ENCODE measurements around the gene UGT1A6. TPM values are rescaled to one million over a fixed set of nuclear protein-coding genes. Genes with fewer than 3 reads are reported as not detected.

The UGT1A6 gene
- total RNA-seq, 1 experiment from 2014 or later: not detected

DNA sequence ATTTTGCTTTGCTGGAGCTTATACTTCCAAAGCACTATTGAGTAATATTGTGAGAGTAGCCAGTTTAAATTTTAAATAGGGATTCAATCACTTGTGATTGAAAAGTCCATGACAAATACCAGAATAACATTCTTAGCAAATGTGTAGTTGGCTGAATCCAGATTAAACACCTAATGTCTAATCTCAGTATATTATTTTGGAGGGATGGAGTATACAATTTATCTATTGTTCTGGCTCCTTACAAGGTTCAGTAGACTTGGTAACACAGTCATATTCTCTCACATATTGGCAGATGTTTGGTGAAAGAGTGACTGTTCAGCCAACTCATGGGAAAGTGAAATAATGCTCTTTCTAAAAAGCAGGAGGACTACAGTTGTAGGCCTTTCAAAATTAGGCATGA, 18.8 kb upstream of the UGT1A6 start (continued):
- TF ChIP-seq FOXP4 (CRISPR knock-in tag; IDR thresholded peaks at IDR 0.05) (no peak), PRDM15 (CRISPR knock-in tag; IDR thresholded peaks at IDR 0.05) (no peak), ERG (CRISPR knock-in tag; IDR thresholded peaks at IDR 0.05) (no peak), SMAD3 (CRISPR knock-in tag; IDR thresholded peaks at IDR 0.05; ENCODE audit: borderline replicate concordance) (no peak), CDX4 (CRISPR knock-in tag; IDR thresholded peaks at IDR 0.05; ENCODE audit: borderline replicate concordance) (no peak), FOXP1 (CRISPR knock-in tag; IDR thresholded peaks at IDR 0.05; ENCODE audit: borderline replicate concordance) (no peak), RORB (CRISPR knock-in tag; IDR thresholded peaks at IDR 0.05) (no peak), TEAD4 (CRISPR knock-in tag; IDR thresholded peaks at IDR 0.05) (no peak)
- TF ChIP-seq, protein P1, sequence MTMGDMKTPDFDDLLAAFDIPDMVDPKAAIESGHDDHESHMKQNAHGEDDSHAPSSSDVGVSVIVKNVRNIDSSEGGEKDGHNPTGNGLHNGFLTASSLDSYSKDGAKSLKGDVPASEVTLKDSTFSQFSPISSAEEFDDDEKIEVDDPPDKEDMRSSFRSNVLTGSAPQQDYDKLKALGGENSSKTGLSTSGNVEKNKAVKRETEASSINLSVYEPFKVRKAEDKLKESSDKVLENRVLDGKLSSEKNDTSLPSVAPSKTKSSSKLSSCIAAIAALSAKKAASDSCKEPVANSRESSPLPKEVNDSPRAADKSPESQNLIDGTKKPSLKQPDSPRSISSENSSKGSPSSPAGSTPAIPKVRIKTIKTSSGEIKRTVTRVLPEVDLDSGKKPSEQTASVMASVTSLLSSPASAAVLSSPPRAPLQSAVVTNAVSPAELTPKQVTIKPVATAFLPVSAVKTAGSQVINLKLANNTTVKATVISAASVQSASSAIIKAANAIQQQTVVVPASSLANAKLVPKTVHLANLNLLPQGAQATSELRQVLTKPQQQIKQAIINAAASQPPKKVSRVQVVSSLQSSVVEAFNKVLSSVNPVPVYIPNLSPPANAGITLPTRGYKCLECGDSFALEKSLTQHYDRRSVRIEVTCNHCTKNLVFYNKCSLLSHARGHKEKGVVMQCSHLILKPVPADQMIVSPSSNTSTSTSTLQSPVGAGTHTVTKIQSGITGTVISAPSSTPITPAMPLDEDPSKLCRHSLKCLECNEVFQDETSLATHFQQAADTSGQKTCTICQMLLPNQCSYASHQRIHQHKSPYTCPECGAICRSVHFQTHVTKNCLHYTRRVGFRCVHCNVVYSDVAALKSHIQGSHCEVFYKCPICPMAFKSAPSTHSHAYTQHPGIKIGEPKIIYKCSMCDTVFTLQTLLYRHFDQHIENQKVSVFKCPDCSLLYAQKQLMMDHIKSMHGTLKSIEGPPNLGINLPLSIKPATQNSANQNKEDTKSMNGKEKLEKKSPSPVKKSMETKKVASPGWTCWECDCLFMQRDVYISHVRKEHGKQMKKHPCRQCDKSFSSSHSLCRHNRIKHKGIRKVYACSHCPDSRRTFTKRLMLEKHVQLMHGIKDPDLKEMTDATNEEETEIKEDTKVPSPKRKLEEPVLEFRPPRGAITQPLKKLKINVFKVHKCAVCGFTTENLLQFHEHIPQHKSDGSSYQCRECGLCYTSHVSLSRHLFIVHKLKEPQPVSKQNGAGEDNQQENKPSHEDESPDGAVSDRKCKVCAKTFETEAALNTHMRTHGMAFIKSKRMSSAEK (CRISPR knock-in tag; IDR thresholded peaks at IDR 0.05; ENCODE audit: borderline replicate concordance): no peak

DNA sequence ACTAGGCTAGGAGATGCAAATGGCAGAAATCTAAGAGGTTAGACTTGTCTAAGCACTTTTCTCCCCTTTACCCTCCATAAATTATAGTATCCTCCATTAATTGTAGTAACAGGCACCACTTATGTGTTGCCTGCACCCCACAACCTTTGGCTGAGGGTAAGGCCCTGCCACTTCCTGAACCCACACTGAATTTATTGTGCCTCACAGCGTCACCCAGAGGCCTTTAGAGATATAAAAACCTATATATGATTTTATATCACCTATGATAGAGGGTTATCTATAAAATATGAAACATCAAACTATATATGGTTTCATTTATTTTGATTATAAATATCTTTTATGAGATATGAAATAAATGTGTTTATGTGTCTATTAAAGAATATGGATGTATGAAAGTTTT, 18.4 kb upstream of the UGT1A6 start:
- ATAC-seq (no peak), DNase-seq (ENCODE audit: low spot score) (no peak)
- POLR2A ChIA-PET: no interaction called here
- Mint-ChIP-seq H3K27me3 (ENCODE audit: low read depth) (peaks cover 5% of the 10 kb centered on the region; the same call in 1 of the 2 replicates), H3K27ac (no peak overlapping the region), H3K9me3 (no peaks in the 10 kb centered on the region), H3K4me3 (no peak overlapping the region), H3K36me3 (no peaks in the 10 kb centered on the region), H3K4me1 (peaks cover 7% of the 10 kb centered on the region)
- CTCF ChIA-PET: no interaction called here
- TF ChIP-seq GTF2I (CRISPR knock-in tag; conservative IDR thresholded peaks at IDR 0.05): no peak
- no peak for TF ChIP-seq NFE2L1 (CRISPR knock-in tag; IDR thresholded peaks at IDR 0.05)
- TF ChIP-seq NFATC4 (CRISPR knock-in tag; IDR thresholded peaks at IDR 0.05): no peak
- no peak for TF ChIP-seq ZNF121 (CRISPR knock-in tag; IDR thresholded peaks at IDR 0.05)
- no peak for TF ChIP-seq NR1H2 (CRISPR knock-in tag; IDR thresholded peaks at IDR 0.05)
- no peak for TF ChIP-seq ELF4 (CRISPR knock-in tag; IDR thresholded peaks at IDR 0.05; ENCODE audit: low read depth)
- TF ChIP-seq, protein P2, sequence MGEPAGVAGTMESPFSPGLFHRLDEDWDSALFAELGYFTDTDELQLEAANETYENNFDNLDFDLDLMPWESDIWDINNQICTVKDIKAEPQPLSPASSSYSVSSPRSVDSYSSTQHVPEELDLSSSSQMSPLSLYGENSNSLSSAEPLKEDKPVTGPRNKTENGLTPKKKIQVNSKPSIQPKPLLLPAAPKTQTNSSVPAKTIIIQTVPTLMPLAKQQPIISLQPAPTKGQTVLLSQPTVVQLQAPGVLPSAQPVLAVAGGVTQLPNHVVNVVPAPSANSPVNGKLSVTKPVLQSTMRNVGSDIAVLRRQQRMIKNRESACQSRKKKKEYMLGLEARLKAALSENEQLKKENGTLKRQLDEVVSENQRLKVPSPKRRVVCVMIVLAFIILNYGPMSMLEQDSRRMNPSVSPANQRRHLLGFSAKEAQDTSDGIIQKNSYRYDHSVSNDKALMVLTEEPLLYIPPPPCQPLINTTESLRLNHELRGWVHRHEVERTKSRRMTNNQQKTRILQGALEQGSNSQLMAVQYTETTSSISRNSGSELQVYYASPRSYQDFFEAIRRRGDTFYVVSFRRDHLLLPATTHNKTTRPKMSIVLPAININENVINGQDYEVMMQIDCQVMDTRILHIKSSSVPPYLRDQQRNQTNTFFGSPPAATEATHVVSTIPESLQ (CRISPR knock-in tag; IDR thresholded peaks at IDR 0.05): no peak
- no peak for TF ChIP-seq FOXP1 (CRISPR knock-in tag; IDR thresholded peaks at IDR 0.05; ENCODE audit: borderline replicate concordance)
- TF ChIP-seq FOXK1 (CRISPR knock-in tag; IDR thresholded peaks at IDR 0.05): no peak
- TF ChIP-seq OVOL2 (CRISPR knock-in tag; IDR thresholded peaks at IDR 0.05; ENCODE audit: borderline replicate concordance): no peak
- no peak for TF ChIP-seq CTCF (IDR thresholded peaks at IDR 0.05)
- TF ChIP-seq ZNF423 (CRISPR knock-in tag; IDR thresholded peaks at IDR 0.05): no peak
